Measurements from ENCODE around the gene SURF6.

- TF ChIP-seq CTCF (conservative IDR thresholded peaks at IDR 0.05; ENCODE audit: low read depth in 2 of 2): no peak
- no peak for TF ChIP-seq EZH2 (IDR thresholded peaks at IDR 0.05; ENCODE audit: low read depth, unreplicated experiment)
- no peak for TF ChIP-seq CREB1 (CRISPR knock-in tag; IDR thresholded peaks at IDR 0.05; ENCODE audit: low read depth)
- no peak for TF ChIP-seq ETS1 (IDR thresholded peaks at IDR 0.05)
- no peak for TF ChIP-seq REST (IDR thresholded peaks at IDR 0.05; ENCODE audit: unreplicated experiment)
- no peak for TF ChIP-seq POLR2AphosphoS5 (IDR thresholded peaks at IDR 0.05; ENCODE audit: low read depth)
Measured at GRCh38 chr9:133333011-133333410, 3.0 kb downstream of the SURF6 start.
